HEK293 (cell line): ENCODE data around the gene ADAMTS9.

Experiments used
- CTCF ChIA-PET: fragments of 350-600 bp; formaldehyde crosslinking; extraction: SDS; loops from one replicate; lab custom pipeline; 2021; ENCODE audit warnings: antibody characterized with exemption; lab: Yijun Ruan, JAX
- POLR2A ChIA-PET: fragments of 300-600 bp; formaldehyde crosslinking; extraction: SDS; loops from one replicate; lab custom pipeline; 2020; ENCODE audit warnings: antibody characterized with exemption, inconsistent platforms; lab: Yijun Ruan, JAX
- H3K27ac ChIP-seq: fragments of 200-500 bp; sonication (Bioruptor generic); 2 replicates; pipeline ENCODE4 v1.5.1; 2014; ENCODE audit warnings: low read depth, low read length, control low read depth, inconsistent platforms; ENCODE audit errors: extremely low read depth
- H3K36me3 ChIP-seq, 2 experiments: fragments of 200-500 bp in 1 of 2; sonication (Bioruptor generic) in 1 of 2; 1 replicate in 1 of 2; 2 replicates in 1 of 2; pipeline ENCODE4 v1.5.1; 2014 to 2017; ENCODE audit warnings: inconsistent platforms in 2 of 2, low read length in 2 of 2; ENCODE audit not compliant: control insufficient read depth in 2 of 2, insufficient read depth in 1 of 2
- H3K4me1 ChIP-seq: fragments of 200-500 bp; sonication (Bioruptor generic); 2 replicates; pipeline ENCODE4 v1.5.1; 2014; ENCODE audit warnings: mild to moderate bottlenecking, low read length, inconsistent platforms; ENCODE audit not compliant: control insufficient read depth, insufficient read depth
- H3K4me3 ChIP-seq: 2 replicates; pipeline ENCODE4 v1.5.1; 2011; ENCODE audit warnings: low read depth, mild to moderate bottlenecking, control low read depth, low read length, moderate library complexity
- H3K9me3 ChIP-seq: fragments of 200-500 bp; sonication (Bioruptor generic); 2 replicates; pipeline ENCODE4 v1.5.1; 2014; ENCODE audit warnings: low read depth, low read length, inconsistent platforms; ENCODE audit not compliant: control insufficient read depth, insufficient read depth
- EGR2 ChIP-seq: fragments of 450-650 bp; formaldehyde crosslinking; IDR thresholded peaks from 2 replicates; pipeline ENCODE4 v1.5.1; 2016; ENCODE audit warnings: low read depth, missing biosample characterization, missing genetic modification characterization
- GFI1B ChIP-seq: fragments of 450-650 bp; formaldehyde crosslinking; IDR thresholded peaks from 2 replicates; pipeline ENCODE4 v1.5.1; 2016; ENCODE audit warnings: missing biosample characterization, missing genetic modification characterization
- GLI4 ChIP-seq: fragments of 450-650 bp; formaldehyde crosslinking; IDR thresholded peaks from 2 replicates; pipeline ENCODE4 v1.5.1; 2016; ENCODE audit warnings: missing biosample characterization, missing genetic modification characterization
- INSM2 ChIP-seq: fragments of 450-650 bp; formaldehyde crosslinking; IDR thresholded peaks from 2 replicates; pipeline ENCODE4 v1.5.1; 2016; ENCODE audit warnings: missing biosample characterization, missing genetic modification characterization
- RBAK ChIP-seq: fragments of 450-650 bp; formaldehyde crosslinking; IDR thresholded peaks from 2 replicates; pipeline ENCODE4 v1.5.1; 2016; ENCODE audit warnings: missing biosample characterization, missing genetic modification characterization
- REPIN1 ChIP-seq: fragments of 450-650 bp; formaldehyde crosslinking; IDR thresholded peaks from 2 replicates; pipeline ENCODE4 v1.5.1; 2017; ENCODE audit warnings: missing biosample characterization, missing genetic modification characterization, low read depth
- SCRT1 ChIP-seq: fragments of 450-650 bp; formaldehyde crosslinking; IDR thresholded peaks from 2 replicates; pipeline ENCODE4 v1.5.1; 2016; ENCODE audit warnings: missing biosample characterization, missing genetic modification characterization, borderline replicate concordance
- TCF7L2 ChIP-seq: IDR thresholded peaks from 2 replicates; pipeline ENCODE4 v1.6.1; 2011; ENCODE audit warnings: low read depth, mild to moderate bottlenecking, inconsistent platforms, low read length, moderate library complexity, borderline replicate concordance
- ZFP3 ChIP-seq: fragments of 450-650 bp; formaldehyde crosslinking; IDR thresholded peaks from 2 replicates; pipeline ENCODE4 v1.5.1; 2016; ENCODE audit warnings: low read depth, missing biosample characterization, missing genetic modification characterization
- ZFP41 ChIP-seq: fragments of 450-650 bp; formaldehyde crosslinking; IDR thresholded peaks from 2 replicates; pipeline ENCODE4 v1.5.1; 2016; ENCODE audit warnings: missing biosample characterization, missing genetic modification characterization, borderline replicate concordance
- ZNF121 ChIP-seq: fragments of 450-650 bp; formaldehyde crosslinking; IDR thresholded peaks from 2 replicates; pipeline ENCODE4 v1.5.1; 2016; ENCODE audit warnings: missing biosample characterization, missing genetic modification characterization
- ZNF138 ChIP-seq: fragments of 450-650 bp; formaldehyde crosslinking; IDR thresholded peaks from 2 replicates; pipeline ENCODE4 v1.5.1; 2016; ENCODE audit warnings: missing biosample characterization, missing genetic modification characterization, borderline replicate concordance
- ZNF155 ChIP-seq: fragments of 450-650 bp; formaldehyde crosslinking; IDR thresholded peaks from 2 replicates; pipeline ENCODE4 v1.5.1; 2016; ENCODE audit warnings: missing biosample characterization, missing genetic modification characterization
- ZNF16 ChIP-seq: fragments of 450-650 bp; formaldehyde crosslinking; IDR thresholded peaks from 2 replicates; pipeline ENCODE4 v1.5.1; 2016; ENCODE audit warnings: low read depth, missing biosample characterization, missing genetic modification characterization
- ZNF184 ChIP-seq: fragments of 450-650 bp; IDR thresholded peaks from 2 replicates; pipeline ENCODE4 v1.5.1; 2018; ENCODE audit warnings: missing biosample characterization, mild to moderate bottlenecking, missing genetic modification characterization
- ZNF24 ChIP-seq: fragments of 450-650 bp; formaldehyde crosslinking; IDR thresholded peaks from 2 replicates; pipeline ENCODE4 v1.5.1; 2016; ENCODE audit warnings: missing biosample characterization, missing genetic modification characterization
- ZNF521 ChIP-seq: fragments of 450-650 bp; formaldehyde crosslinking; IDR thresholded peaks from 2 replicates; pipeline ENCODE4 v1.5.1; 2017; ENCODE audit warnings: missing biosample characterization, mild to moderate bottlenecking, missing genetic modification characterization
- ZNF664 ChIP-seq: fragments of 450-650 bp; formaldehyde crosslinking; IDR thresholded peaks from 2 replicates; pipeline ENCODE4 v1.5.1; 2016; ENCODE audit warnings: missing biosample characterization, missing genetic modification characterization
- ZSCAN23 ChIP-seq: fragments of 450-650 bp; formaldehyde crosslinking; IDR thresholded peaks from 2 replicates; pipeline ENCODE4 v1.5.1; 2016; ENCODE audit warnings: missing biosample characterization, missing genetic modification characterization
- ZSCAN4 ChIP-seq: fragments of 450-650 bp; formaldehyde crosslinking; IDR thresholded peaks from 2 replicates; pipeline ENCODE4 v1.5.1; 2017; ENCODE audit warnings: missing biosample characterization, missing genetic modification characterization
- ZXDB ChIP-seq: fragments of 450-650 bp; formaldehyde crosslinking; IDR thresholded peaks from 2 replicates; pipeline ENCODE4 v1.5.1; 2016; ENCODE audit warnings: missing biosample characterization, missing genetic modification characterization
- TF ChIP-seq, protein P1 (sequence below): fragments of 450-650 bp; formaldehyde crosslinking; IDR thresholded peaks from 2 replicates; pipeline ENCODE4 v1.5.1; 2016; ENCODE audit warnings: missing biosample characterization, missing genetic modification characterization, borderline replicate concordance
- TF ChIP-seq, protein P2 (sequence below): fragments of 450-650 bp; formaldehyde crosslinking; IDR thresholded peaks from 2 replicates; pipeline ENCODE4 v1.5.1; 2016; ENCODE audit warnings: missing biosample characterization, missing genetic modification characterization
- TF ChIP-seq, protein P3 (sequence below): fragments of 450-650 bp; formaldehyde crosslinking; IDR thresholded peaks from 2 replicates; pipeline ENCODE4 v1.5.1; 2017; ENCODE audit warnings: missing biosample characterization, missing genetic modification characterization

ADAMTS9 gene

DNA sequence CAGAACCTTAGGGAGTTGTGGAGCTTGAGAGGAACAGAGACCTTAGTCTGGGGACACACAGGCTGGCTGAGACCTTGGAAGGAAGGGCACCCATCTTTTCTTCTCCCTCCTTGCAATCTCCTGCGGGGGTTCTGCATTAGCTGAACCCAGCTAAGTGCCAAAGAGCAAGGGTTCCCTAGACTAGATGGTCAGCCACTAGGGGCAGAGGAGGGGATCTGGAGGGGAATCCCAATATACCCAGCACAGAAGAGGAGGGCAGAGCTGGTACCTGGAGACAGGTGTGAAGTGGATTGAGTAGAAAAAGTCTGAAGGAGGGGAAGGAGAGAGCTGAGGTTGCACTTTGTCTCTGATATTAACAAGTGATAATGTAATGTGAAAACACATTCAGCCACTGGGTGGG, 212.8 kb downstream of the ADAMTS9 start:
- Histone ChIP-seq H3K4me3 (no peak overlapping the region), H3K27ac (no peak overlapping the region), H3K36me3 (no peaks in the 10 kb centered on the region), H3K4me1 (no peaks in the 10 kb centered on the region), H3K9me3 (no peaks in the 10 kb centered on the region)
- CTCF ChIA-PET = interaction anchor here (0.5 to 3.1 kb wide), 4 partner anchors 10 to 152 kb away, joined by 3 to 17 read pairs (median 3); no protein-coding TSS in a partner anchor
- TF ChIP-seq ZFP41 (tag by site-specific recombination) = no peak
- TF ChIP-seq ZNF121 (tag by site-specific recombination) = no peak
- TF ChIP-seq, protein P1, sequence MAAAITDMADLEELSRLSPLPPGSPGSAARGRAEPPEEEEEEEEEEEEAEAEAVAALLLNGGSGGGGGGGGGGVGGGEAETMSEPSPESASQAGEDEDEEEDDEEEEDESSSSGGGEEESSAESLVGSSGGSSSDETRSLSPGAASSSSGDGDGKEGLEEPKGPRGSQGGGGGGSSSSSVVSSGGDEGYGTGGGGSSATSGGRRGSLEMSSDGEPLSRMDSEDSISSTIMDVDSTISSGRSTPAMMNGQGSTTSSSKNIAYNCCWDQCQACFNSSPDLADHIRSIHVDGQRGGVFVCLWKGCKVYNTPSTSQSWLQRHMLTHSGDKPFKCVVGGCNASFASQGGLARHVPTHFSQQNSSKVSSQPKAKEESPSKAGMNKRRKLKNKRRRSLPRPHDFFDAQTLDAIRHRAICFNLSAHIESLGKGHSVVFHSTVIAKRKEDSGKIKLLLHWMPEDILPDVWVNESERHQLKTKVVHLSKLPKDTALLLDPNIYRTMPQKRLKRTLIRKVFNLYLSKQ (tag by site-specific recombination) = no peak
- no peak for TF ChIP-seq ZNF138 (tag by site-specific recombination)
- TF ChIP-seq ZNF521 (tag by site-specific recombination) = no peak
- TF ChIP-seq ZSCAN23 (tag by site-specific recombination) = no peak
- no peak for TF ChIP-seq GLI4 (tag by site-specific recombination)
- TF ChIP-seq ZFP3 (tag by site-specific recombination) = no peak
- POLR2A ChIA-PET = no interaction called here

GRCh38 chr3:64473466-64473865, 214.3 kb downstream of the ADAMTS9 start:
- Histone ChIP-seq H3K36me3 (no peaks in the 10 kb centered on the region), H3K4me1 (no peaks in the 10 kb centered on the region), H3K9me3 (no peaks in the 10 kb centered on the region), H3K4me3 (no peak overlapping the region), H3K27ac (no peak overlapping the region)
- TF ChIP-seq, protein P2, sequence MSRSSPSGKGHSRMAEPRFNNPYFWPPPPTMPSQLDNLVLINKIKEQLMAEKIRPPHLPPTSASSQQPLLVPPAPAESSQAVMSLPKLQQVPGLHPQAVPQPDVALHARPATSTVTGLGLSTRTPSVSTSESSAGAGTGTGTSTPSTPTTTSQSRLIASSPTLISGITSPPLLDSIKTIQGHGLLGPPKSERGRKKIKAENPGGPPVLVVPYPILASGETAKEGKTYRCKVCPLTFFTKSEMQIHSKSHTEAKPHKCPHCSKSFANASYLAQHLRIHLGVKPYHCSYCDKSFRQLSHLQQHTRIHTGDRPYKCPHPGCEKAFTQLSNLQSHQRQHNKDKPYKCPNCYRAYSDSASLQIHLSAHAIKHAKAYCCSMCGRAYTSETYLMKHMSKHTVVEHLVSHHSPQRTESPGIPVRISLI (tag by site-specific recombination) = no peak
- TF ChIP-seq INSM2 (tag by site-specific recombination) = no peak
- TF ChIP-seq ZNF16 (tag by site-specific recombination) = no peak
- no peak for TF ChIP-seq REPIN1 (tag by site-specific recombination)
- TF ChIP-seq EGR2 = no peak
- TF ChIP-seq ZNF24 = no peak
- TF ChIP-seq GFI1B (tag by site-specific recombination) = no peak
- TF ChIP-seq SCRT1 (tag by site-specific recombination) = no peak
- no peak for TF ChIP-seq ZNF155 (tag by site-specific recombination)
- TF ChIP-seq, protein P3, sequence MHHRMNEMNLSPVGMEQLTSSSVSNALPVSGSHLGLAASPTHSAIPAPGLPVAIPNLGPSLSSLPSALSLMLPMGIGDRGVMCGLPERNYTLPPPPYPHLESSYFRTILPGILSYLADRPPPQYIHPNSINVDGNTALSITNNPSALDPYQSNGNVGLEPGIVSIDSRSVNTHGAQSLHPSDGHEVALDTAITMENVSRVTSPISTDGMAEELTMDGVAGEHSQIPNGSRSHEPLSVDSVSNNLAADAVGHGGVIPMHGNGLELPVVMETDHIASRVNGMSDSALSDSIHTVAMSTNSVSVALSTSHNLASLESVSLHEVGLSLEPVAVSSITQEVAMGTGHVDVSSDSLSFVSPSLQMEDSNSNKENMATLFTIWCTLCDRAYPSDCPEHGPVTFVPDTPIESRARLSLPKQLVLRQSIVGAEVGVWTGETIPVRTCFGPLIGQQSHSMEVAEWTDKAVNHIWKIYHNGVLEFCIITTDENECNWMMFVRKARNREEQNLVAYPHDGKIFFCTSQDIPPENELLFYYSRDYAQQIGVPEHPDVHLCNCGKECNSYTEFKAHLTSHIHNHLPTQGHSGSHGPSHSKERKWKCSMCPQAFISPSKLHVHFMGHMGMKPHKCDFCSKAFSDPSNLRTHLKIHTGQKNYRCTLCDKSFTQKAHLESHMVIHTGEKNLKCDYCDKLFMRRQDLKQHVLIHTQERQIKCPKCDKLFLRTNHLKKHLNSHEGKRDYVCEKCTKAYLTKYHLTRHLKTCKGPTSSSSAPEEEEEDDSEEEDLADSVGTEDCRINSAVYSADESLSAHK = no peak
- TF ChIP-seq ZNF184 (tag by site-specific recombination) = no peak
- TF ChIP-seq ZXDB (tag by site-specific recombination) = no peak
- no peak for TF ChIP-seq TCF7L2
- no peak for TF ChIP-seq RBAK
- no peak for TF ChIP-seq ZNF664 (tag by site-specific recombination)
- no peak for TF ChIP-seq ZSCAN4
- ChIA-PET POLR2A (no interaction called here), CTCF (interaction anchor here (0.6 to 3.1 kb wide), 6 partner anchors 10 to 444 kb away, joined by 3 to 17 read pairs (median 3); no protein-coding TSS in a partner anchor)
